Panc1 (cell line): ENCODE measurements around the gene SERTM1.

ENCODE experiments used
- TCF7L2 ChIP-seq: IDR thresholded peaks from 2 replicates; pipeline ENCODE4 v1.6.1; 2011; ENCODE audit warnings: mild to moderate bottlenecking, low read depth, low read length, inconsistent platforms
- TF ChIP-seq, protein P1 (sequence below): fragments of 450-650 bp; IDR thresholded peaks from 2 replicates; pipeline ENCODE4 v1.5.1; 2017; ENCODE audit warnings: mild to moderate bottlenecking

DNA sequence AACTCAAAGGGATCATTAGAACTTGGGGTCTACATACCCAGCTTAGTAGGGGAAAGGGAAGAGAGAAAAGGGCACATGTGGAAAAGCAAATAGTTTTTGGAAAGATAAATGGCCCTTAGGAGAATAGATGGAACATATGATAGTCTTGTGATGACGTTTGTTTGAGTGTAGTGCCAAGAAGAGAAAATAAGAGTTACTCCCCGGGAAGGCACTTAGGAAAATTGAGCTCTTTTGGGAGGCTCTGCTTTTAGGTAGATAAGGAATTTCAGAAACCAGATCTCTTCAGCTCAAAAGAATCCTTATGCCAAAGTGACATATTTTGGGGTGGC is 44.8 kb upstream of the SERTM1 start:
- TF ChIP-seq, protein P1, sequence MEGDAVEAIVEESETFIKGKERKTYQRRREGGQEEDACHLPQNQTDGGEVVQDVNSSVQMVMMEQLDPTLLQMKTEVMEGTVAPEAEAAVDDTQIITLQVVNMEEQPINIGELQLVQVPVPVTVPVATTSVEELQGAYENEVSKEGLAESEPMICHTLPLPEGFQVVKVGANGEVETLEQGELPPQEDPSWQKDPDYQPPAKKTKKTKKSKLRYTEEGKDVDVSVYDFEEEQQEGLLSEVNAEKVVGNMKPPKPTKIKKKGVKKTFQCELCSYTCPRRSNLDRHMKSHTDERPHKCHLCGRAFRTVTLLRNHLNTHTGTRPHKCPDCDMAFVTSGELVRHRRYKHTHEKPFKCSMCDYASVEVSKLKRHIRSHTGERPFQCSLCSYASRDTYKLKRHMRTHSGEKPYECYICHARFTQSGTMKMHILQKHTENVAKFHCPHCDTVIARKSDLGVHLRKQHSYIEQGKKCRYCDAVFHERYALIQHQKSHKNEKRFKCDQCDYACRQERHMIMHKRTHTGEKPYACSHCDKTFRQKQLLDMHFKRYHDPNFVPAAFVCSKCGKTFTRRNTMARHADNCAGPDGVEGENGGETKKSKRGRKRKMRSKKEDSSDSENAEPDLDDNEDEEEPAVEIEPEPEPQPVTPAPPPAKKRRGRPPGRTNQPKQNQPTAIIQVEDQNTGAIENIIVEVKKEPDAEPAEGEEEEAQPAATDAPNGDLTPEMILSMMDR: no peak
- no peak for TF ChIP-seq TCF7L2
